IMR-90 (cell line): ENCODE measurements around the gene RAB11A.

Experiments
- MXI1 ChIP-seq: IDR thresholded peaks from 2 replicates; pipeline ENCODE4 v1.6.1; 2012; ENCODE audit warnings: low read depth, mild to moderate bottlenecking, low read length, moderate library complexity, borderline replicate concordance
- TF ChIP-seq, protein P1 (sequence below): conservative IDR thresholded peaks from 2 replicates; pipeline ENCODE4 v1.5.1; 2012; ENCODE audit warnings: mild to moderate bottlenecking, low read depth, low read length, improper control_type of control experiment

DNA sequence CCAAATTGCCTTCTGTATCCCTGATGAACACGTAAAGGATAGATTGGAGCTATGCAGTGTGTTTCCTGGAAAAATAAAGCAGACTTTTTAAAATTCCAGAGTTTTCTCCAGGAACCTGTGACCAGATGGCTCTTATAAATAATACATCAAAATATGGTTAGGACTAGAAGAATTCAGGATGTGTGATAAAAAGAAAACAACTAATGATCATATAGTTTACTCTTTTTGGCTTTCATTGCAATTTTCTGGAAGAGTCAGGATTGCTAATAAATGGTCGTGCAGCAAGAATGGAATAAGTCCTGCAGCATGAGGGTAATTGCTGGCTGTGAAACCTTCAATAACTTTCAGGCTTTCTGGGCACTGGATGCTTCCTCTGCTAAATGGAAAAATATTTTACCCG is 47.0 kb upstream of the RAB11A start:
- TF ChIP-seq, protein P1, sequence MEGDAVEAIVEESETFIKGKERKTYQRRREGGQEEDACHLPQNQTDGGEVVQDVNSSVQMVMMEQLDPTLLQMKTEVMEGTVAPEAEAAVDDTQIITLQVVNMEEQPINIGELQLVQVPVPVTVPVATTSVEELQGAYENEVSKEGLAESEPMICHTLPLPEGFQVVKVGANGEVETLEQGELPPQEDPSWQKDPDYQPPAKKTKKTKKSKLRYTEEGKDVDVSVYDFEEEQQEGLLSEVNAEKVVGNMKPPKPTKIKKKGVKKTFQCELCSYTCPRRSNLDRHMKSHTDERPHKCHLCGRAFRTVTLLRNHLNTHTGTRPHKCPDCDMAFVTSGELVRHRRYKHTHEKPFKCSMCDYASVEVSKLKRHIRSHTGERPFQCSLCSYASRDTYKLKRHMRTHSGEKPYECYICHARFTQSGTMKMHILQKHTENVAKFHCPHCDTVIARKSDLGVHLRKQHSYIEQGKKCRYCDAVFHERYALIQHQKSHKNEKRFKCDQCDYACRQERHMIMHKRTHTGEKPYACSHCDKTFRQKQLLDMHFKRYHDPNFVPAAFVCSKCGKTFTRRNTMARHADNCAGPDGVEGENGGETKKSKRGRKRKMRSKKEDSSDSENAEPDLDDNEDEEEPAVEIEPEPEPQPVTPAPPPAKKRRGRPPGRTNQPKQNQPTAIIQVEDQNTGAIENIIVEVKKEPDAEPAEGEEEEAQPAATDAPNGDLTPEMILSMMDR, result no peak
- no peak for TF ChIP-seq MXI1
